ENCODE measurements around the gene AGMAT.
A peak's percentile ranks its signal among the peaks of the same experiment; 100 is the strongest.

AGMAT gene

GRCh38 chr1:15558516-15558915 lies 26.3 kb downstream of the AGMAT start:
- no peak for DNase-seq

- no peak for DNase-seq
Observed at GRCh38 chr1:15557594-15557993, 27.3 kb downstream of the AGMAT start.

GRCh38 chr1:15557008-15557407 lies 27.8 kb downstream of the AGMAT start:
- no peak for DNase-seq

- no peak for DNase-seq
Observed at GRCh38 chr1:15550573-15550972, 34.3 kb downstream of the AGMAT start.

GRCh38 chr1:15546641-15547040 lies 38.2 kb downstream of the AGMAT start:
- no peak for DNase-seq

GRCh38 chr1:15543589-15544568 lies 41.0 kb downstream of the AGMAT start:
- no peak for DNase-seq

- DNase-seq, result no peak
Observed at GRCh38 chr1:15543251-15543588, 41.6 kb downstream of the AGMAT start.

GRCh38 chr1:15542388-15543250 lies 42.2 kb downstream of the AGMAT start:
- DNase-seq, result no peak

GRCh38 chr1:15541231-15541792 lies 43.5 kb downstream of the AGMAT start:
- no peak for DNase-seq

GRCh38 chr1:15540186-15540585 lies 44.7 kb downstream of the AGMAT start:
- DNase-seq, result no peak

GRCh38 chr1:15538771-15539170 lies 46.1 kb downstream of the AGMAT start:
- no peak for DNase-seq

- DNase-seq, result peak; percentile 39
Observed at GRCh38 chr1:15531682-15532081, 53.2 kb downstream of the AGMAT start.

GRCh38 chr1:15531003-15531402 lies 53.8 kb downstream of the AGMAT start:
- DNase-seq, result no peak

GRCh38 chr1:15526490-15527339 lies 58.1 kb downstream of the AGMAT start, which contains the start of gene DNAJC16:
Gene DNAJC16, plus strand, starts transcription at chr1:15526848. Its CDS starts 2,258 bp downstream, at chr1:15529106.
- peak; percentile 100 for DNase-seq

- no peak for DNase-seq
Observed at GRCh38 chr1:15526021-15526489, 58.8 kb downstream of the AGMAT start.

- no peak for DNase-seq
Observed at GRCh38 chr1:15525050-15526020, 59.5 kb downstream of the AGMAT start.

GRCh38 chr1:15524283-15525049 lies 60.4 kb downstream of the AGMAT start:
- DNase-seq, result peak; percentile 93

- DNase-seq, result no peak
Observed at GRCh38 chr1:15524021-15524282, 60.9 kb downstream of the AGMAT start, which contains the start of gene CASP9. Gene CASP9, minus strand, starts transcription at chr1:15524215. Its CDS starts 15 bp downstream, at chr1:15524200.

- DNase-seq, result peak; percentile 43
Observed at GRCh38 chr1:15523104-15524020, 61.5 kb downstream of the AGMAT start.

All from MV-4-11 (cell line).